DND-41 (cell line): ENCODE results near the gene FAM107B.
"Not testable (repeated sequence)": the region's sequence is repeated elsewhere in the genome, so short reads cannot be mapped to it uniquely, and the experiment has no call there.

Experiments used
- ATAC-seq: fragments of 200-7000 bp; cut with Tn5 transposase; 3 replicates; pipeline ENCODE4 v1.9.1; 2021; ENCODE audit warnings: low read depth; ENCODE audit not compliant: insufficient read depth
- DNase-seq: peaks from one replicate; pipeline ENCODE4 v3.0.0-alpha.2; 2020
- H2AFZ ChIP-seq: 2 replicates; pipeline ENCODE4 v1.6.0; 2012; ENCODE audit warnings: low read depth, low read length
- H3K27ac ChIP-seq: 2 replicates; pipeline ENCODE4 v1.5.1; 2012; ENCODE audit warnings: low read length, inconsistent platforms
- H3K27me3 ChIP-seq: fragments of 200-600 bp; sonication (generic); 2 replicates; pipeline ENCODE4 v1.6.0; 2012; ENCODE audit warnings: low read length, mild to moderate bottlenecking, inconsistent platforms; ENCODE audit not compliant: insufficient read depth, poor library complexity
- H3K36me3 ChIP-seq: 2 replicates; pipeline ENCODE4 v1.5.1; 2012; ENCODE audit warnings: low read length, inconsistent platforms; ENCODE audit not compliant: insufficient read depth
- H3K4me1 ChIP-seq: 2 replicates; pipeline ENCODE4 v1.5.1; 2012; ENCODE audit warnings: mild to moderate bottlenecking, low read length; ENCODE audit not compliant: insufficient read depth
- H3K4me2 ChIP-seq: 2 replicates; pipeline ENCODE4 v1.6.0; 2012; ENCODE audit warnings: mild to moderate bottlenecking, moderate library complexity, low read length, inconsistent platforms; ENCODE audit not compliant: insufficient read depth
- H3K4me3 ChIP-seq, 2 experiments: fragments of 200-600 bp in 1 of 2; shearing (Covaris generic) in 1 of 2; 2 replicates each; pipeline ENCODE4 v1.5.1; 2012 to 2016; ENCODE audit warnings: inconsistent platforms in 2 of 2, low read length in 2 of 2, mild to moderate bottlenecking in 2 of 2, low read depth in 1 of 2, moderate library complexity in 1 of 2
- H3K79me2 ChIP-seq: 2 replicates; pipeline ENCODE4 v1.6.0; 2012; ENCODE audit warnings: low read length, inconsistent platforms; ENCODE audit not compliant: insufficient read depth
- H3K9ac ChIP-seq: 2 replicates; pipeline ENCODE4 v1.6.0; 2012; ENCODE audit warnings: low read depth, mild to moderate bottlenecking, inconsistent platforms, low read length, moderate library complexity
- H3K9me3 ChIP-seq: 2 replicates; pipeline ENCODE4 v1.5.1; 2012; ENCODE audit warnings: low read length, moderate library complexity, mild to moderate bottlenecking, inconsistent platforms; ENCODE audit not compliant: insufficient read depth, severe bottlenecking
- H4K20me1 ChIP-seq: 2 replicates; pipeline ENCODE4 v1.6.0; 2012; ENCODE audit warnings: low read length; ENCODE audit not compliant: insufficient read depth
- EZH2 ChIP-seq: IDR thresholded peaks from 3 replicates; pipeline ENCODE4 v1.6.1; 2012; ENCODE audit warnings: borderline replicate concordance, low read depth, mild to moderate bottlenecking, moderate library complexity, low read length, inconsistent platforms; ENCODE audit not compliant: severe bottlenecking
- TF ChIP-seq, protein P1 (sequence below): IDR thresholded peaks from 2 replicates; pipeline ENCODE4 v1.5.1; 2012; ENCODE audit warnings: borderline replicate concordance, low read length, moderate library complexity, mild to moderate bottlenecking; ENCODE audit not compliant: poor library complexity, severe bottlenecking; ENCODE audit errors: extremely low read depth

Gene FAM107B

DNA sequence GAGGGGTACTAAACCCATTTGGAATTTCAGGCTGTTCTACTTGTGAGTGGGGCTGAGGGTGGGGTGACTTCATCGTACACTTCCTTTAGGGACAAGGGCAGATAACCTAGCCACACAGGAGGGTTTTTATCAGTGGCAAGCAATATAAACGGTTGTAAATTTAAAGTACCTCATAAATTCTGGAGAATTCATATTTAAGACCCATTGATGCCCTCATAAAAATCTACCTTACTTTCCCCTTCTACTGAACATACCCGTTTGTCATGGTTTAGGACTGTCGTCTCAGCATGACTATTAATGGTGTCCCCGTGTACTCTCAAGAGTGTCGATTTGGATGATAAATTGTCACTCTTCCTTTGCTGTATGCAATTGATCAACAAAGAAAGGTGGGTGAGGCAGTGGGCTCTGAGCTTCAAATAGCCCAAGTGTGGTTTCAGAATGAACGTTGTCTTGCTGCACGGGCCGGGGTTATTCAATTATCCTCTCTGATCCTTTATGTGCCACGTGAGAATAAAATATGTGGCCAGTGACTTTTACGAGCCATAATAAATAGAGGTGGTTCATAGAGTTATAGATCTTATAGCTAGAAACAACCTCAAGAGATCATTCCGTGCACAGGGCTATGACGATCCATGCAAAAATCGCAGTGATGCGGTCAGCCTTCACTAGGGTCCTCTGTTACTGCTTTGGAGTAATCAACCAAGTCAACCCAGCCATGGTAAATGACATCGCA is 82.2 kb downstream of the FAM107B start:
- ATAC-seq (no peak), DNase-seq (no peak)
- no peak overlapping the region for H3K4me2 ChIP-seq
- H3K9me3 ChIP-seq, result no peaks in the 10 kb centered on the region
- H3K27ac ChIP-seq, result no peak overlapping the region
- H3K36me3 ChIP-seq, result no peaks in the 10 kb centered on the region
- no peaks in the 10 kb centered on the region for H3K27me3 ChIP-seq
- no peak overlapping the region for H2AFZ ChIP-seq
- no peaks in the 10 kb centered on the region for H3K79me2 ChIP-seq
- TF ChIP-seq, protein P1, sequence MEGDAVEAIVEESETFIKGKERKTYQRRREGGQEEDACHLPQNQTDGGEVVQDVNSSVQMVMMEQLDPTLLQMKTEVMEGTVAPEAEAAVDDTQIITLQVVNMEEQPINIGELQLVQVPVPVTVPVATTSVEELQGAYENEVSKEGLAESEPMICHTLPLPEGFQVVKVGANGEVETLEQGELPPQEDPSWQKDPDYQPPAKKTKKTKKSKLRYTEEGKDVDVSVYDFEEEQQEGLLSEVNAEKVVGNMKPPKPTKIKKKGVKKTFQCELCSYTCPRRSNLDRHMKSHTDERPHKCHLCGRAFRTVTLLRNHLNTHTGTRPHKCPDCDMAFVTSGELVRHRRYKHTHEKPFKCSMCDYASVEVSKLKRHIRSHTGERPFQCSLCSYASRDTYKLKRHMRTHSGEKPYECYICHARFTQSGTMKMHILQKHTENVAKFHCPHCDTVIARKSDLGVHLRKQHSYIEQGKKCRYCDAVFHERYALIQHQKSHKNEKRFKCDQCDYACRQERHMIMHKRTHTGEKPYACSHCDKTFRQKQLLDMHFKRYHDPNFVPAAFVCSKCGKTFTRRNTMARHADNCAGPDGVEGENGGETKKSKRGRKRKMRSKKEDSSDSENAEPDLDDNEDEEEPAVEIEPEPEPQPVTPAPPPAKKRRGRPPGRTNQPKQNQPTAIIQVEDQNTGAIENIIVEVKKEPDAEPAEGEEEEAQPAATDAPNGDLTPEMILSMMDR, result no peak
- TF ChIP-seq EZH2, result no peak
- H3K4me1 ChIP-seq, result no peaks in the 10 kb centered on the region
- no peaks in the 10 kb centered on the region for H4K20me1 ChIP-seq
- no peak overlapping the region for H3K9ac ChIP-seq
- no peak overlapping the region for H3K4me3 ChIP-seq

DNA sequence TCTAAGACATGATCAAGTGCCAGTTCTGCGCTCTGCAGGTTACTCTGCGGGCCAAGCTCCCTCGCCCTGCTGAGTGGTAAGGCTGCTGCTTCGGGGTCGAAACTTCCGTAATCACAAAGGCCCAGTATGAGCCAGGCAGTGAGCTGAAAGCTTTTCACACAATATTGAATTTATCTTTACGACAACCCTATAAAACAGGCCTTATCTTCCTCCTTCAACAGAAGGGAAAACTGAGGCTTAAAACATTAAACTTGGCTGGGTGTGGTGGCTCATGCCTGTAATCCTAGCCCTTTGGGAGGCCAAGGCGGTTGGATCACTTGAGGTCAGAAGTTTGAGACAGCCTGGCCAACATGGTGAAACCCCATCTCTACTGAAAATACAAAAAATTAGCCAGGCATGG is 83.3 kb downstream of the FAM107B start:
- no peak for DNase-seq

DNA sequence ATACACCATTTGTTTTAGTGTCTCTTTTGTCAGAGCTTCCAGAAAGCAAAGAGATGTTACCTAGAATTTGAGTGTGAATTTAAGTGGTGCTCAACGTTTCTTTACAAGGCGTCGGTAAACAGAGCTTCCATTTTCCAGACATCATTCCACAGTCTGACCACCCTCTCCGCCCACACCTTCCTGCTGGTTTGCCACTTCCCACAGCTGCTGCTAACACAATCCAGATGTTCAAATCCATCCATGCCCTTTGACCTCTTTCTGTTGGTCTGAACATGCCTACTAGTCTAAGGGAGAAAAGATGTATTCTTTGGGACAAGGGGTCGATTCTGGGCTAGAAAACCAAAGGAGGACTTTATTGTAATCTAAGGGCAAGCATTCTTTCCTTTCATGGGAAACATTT is 86.1 kb downstream of the FAM107B start:
- Histone ChIP-seq H3K4me2 (no peak overlapping the region), H3K27ac (no peak overlapping the region), H3K27me3 (no peaks in the 10 kb centered on the region), H2AFZ (no peak overlapping the region), H3K4me3 (no peak overlapping the region), H3K79me2 (no peaks in the 10 kb centered on the region), H3K4me1 (no peaks in the 10 kb centered on the region), H3K36me3 (no peaks in the 10 kb centered on the region), H4K20me1 (no peaks in the 10 kb centered on the region), H3K9ac (no peak overlapping the region), H3K9me3 (no peaks in the 10 kb centered on the region)
- no peak for DNase-seq
- ATAC-seq, result no peak
- TF ChIP-seq, protein P1, result no peak
- no peak for TF ChIP-seq EZH2

More for the DNA sequence above, 83.3 kb downstream of the FAM107B start:
- no peaks in the 10 kb centered on the region for H3K79me2 ChIP-seq
- H3K36me3 ChIP-seq, result no peaks in the 10 kb centered on the region
- H3K4me2 ChIP-seq, result no peak overlapping the region
- no peak overlapping the region for H3K27ac ChIP-seq
- no peak overlapping the region for H3K9ac ChIP-seq
- H3K4me3 ChIP-seq, result no peak overlapping the region
- no peak for TF ChIP-seq EZH2
- TF ChIP-seq, protein P1, result no peak
- H4K20me1 ChIP-seq, result no peaks in the 10 kb centered on the region
- no peak for ATAC-seq
- H3K27me3 ChIP-seq, result no peaks in the 10 kb centered on the region
- H2AFZ ChIP-seq, result no peak overlapping the region
- H3K9me3 ChIP-seq, result no peaks in the 10 kb centered on the region
- no peaks in the 10 kb centered on the region for H3K4me1 ChIP-seq

DNA sequence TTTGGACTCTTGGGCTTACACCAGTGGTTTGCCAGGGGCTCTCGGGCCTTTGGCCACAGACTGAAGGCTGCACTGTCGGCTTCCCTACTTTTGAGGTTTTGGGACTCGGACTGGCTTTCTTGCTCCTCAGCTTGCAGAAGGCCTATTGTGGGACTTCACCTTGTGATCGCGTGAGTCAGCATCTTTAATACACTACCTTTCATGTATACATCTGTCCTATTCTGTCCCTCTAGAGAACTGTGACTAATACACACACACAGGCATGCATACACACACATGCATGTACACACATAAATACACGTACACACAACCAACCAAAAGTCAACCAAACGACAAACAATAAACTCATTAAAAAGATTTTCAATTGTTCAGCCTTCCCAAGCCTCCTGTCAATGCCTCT is 86.5 kb downstream of the FAM107B start:
- H3K4me3 ChIP-seq, H3K27ac ChIP-seq, H3K36me3 ChIP-seq, H3K9ac ChIP-seq, ATAC-seq, H3K4me2 ChIP-seq, H3K79me2 ChIP-seq, DNase-seq, H3K4me1 ChIP-seq, H3K27me3 ChIP-seq, H3K9me3 ChIP-seq, H4K20me1 ChIP-seq, H2AFZ ChIP-seq: not testable (repeated sequence)
